HepG2 (cell line): ENCODE measurements around the gene ANO10. TPM values are rescaled to one million over a fixed set of nuclear protein-coding genes. Genes with fewer than 3 reads are reported as not detected.

Source experiments
- ATAC-seq: fragments of 200-7000 bp; cut with Tn5 transposase; 3 replicates; pipeline ENCODE4 v1.9.1; 2020; ENCODE audit warnings: mild to moderate bottlenecking, moderate library complexity
- BruUV-seq: library from RNA; stranded (reverse); fragments of 400-500 nt; replicated peaks from 2 replicates; lab custom pipeline; 2021; lab: Mats Ljungman, UMichigan
- CTCF ChIA-PET: fragments of 300-600 bp; formaldehyde crosslinking; extraction: SDS; loops from one replicate; lab custom pipeline; 2021; ENCODE audit warnings: low total read pairs, inconsistent platforms, low intra/inter-chr PET ratio; lab: Yijun Ruan, JAX
- POLR2A ChIA-PET: fragments of 350-600 bp; sonication (Branson Sonifier 250); formaldehyde crosslinking; loops from one replicate; lab custom pipeline; 2020; ENCODE audit warnings: antibody characterized with exemption, inconsistent platforms; lab: Yijun Ruan, JAX
- DNase-seq: peaks from one replicate; pipeline ENCODE4 v3.0.0-alpha.2; 2015; ENCODE audit warnings: low spot score
- FAIRE-seq: peaks from 3 replicates; lab custom pipeline; 2011; peaks lifted over from hg19 to GRCh38; lab: Jason Lieb, UNC
- H2AFZ ChIP-seq: one replicate; pipeline ENCODE4 v1.6.1; 2011; ENCODE audit warnings: low read length, inconsistent platforms
- H3K27ac ChIP-seq: fragments of 300-600 bp; 3 replicates; pipeline ENCODE4 v1.8.0; 2011; ENCODE audit warnings: mixed run types, mild to moderate bottlenecking, mixed read lengths, low read length, inconsistent platforms; ENCODE audit not compliant: insufficient read depth; ENCODE audit errors: extremely low read length
- H3K27me3 ChIP-seq, 2 experiments: fragments of 200-600 bp in 1 of 2; 2 replicates in 1 of 2; 3 replicates in 1 of 2; pipeline versions ENCODE4 v1.6.0 to v1.8.0; 2011; ENCODE audit warnings: low read length in 2 of 2, mild to moderate bottlenecking in 2 of 2, moderate library complexity in 2 of 2, inconsistent platforms in 1 of 2; ENCODE audit not compliant: insufficient read depth in 2 of 2, control insufficient read depth in 1 of 2
- H3K36me3 ChIP-seq, 2 experiments: fragments of 200-600 bp in 1 of 2; replicated peaks in 1 of 2; 2 replicates in 1 of 2; 3 replicates in 1 of 2; pipeline versions ENCODE4 v1.5.1 to v1.8.0; 2011; ENCODE audit warnings: low read length in 2 of 2, inconsistent platforms in 1 of 2; ENCODE audit not compliant: insufficient read depth in 2 of 2, control insufficient read depth in 1 of 2
- H3K4me1 ChIP-seq: 2 replicates; pipeline ENCODE4 v1.5.1; 2012; ENCODE audit warnings: low read length, inconsistent platforms; ENCODE audit not compliant: insufficient read depth
- H3K4me2 ChIP-seq: 2 replicates; pipeline ENCODE4 v1.6.0; 2011; ENCODE audit warnings: low read depth, low read length, inconsistent platforms
- H3K4me3 ChIP-seq, 3 experiments: fragments of 200-600 bp in 1 of 3; sonication (generic), shearing (Covaris generic) in 1 of 3; replicated peaks in 1 of 3; 2 replicates each; pipeline ENCODE4 v1.5.1; 2011 to 2016; ENCODE audit warnings: low read length in 3 of 3, inconsistent platforms in 2 of 3, low read depth in 2 of 3, mild to moderate bottlenecking in 2 of 3, control low read depth in 1 of 3, mixed read lengths in 1 of 3; ENCODE audit not compliant: insufficient read depth in 1 of 3
- H3K79me2 ChIP-seq: one replicate; pipeline ENCODE4 v1.6.1; 2011; ENCODE audit warnings: low read length, inconsistent platforms; ENCODE audit not compliant: insufficient read depth
- H3K9ac ChIP-seq: 2 replicates; pipeline ENCODE4 v1.6.0; 2011; ENCODE audit warnings: mild to moderate bottlenecking, low read depth, low read length, inconsistent platforms; ENCODE audit not compliant: insufficient read depth
- H3K9me3 ChIP-seq: 2 replicates; pipeline ENCODE4 v1.5.1; 2012; ENCODE audit warnings: mild to moderate bottlenecking, low read length
- H4K20me1 ChIP-seq: 2 replicates; pipeline ENCODE4 v1.6.0; 2011; ENCODE audit warnings: inconsistent platforms, mild to moderate bottlenecking, low read length, moderate library complexity; ENCODE audit not compliant: insufficient read depth
- ATF1 ChIP-seq: IDR thresholded peaks from 2 replicates; pipeline ENCODE4 v1.6.1; 2016; ENCODE audit warnings: mild to moderate bottlenecking, control low read depth
- CHD4 ChIP-seq: fragments of 200-600 bp; sonication (generic); IDR thresholded peaks from 2 replicates; pipeline ENCODE4 v1.7.0; 2017; ENCODE audit warnings: mild to moderate bottlenecking, low read length, borderline replicate concordance
- CSRNP2 ChIP-seq: sonication (generic); formaldehyde crosslinking; conservative IDR thresholded peaks from 2 replicates; pipeline ENCODE4 v1.8.0; 2022; ENCODE audit warnings: low read depth, missing genetic modification reagents
- KAT8 ChIP-seq: IDR thresholded peaks from 2 replicates; pipeline ENCODE4 v1.6.1; 2016; ENCODE audit warnings: missing genetic modification reagents, missing compliant biosample characterization
- KMT2A ChIP-seq: sonication (generic); formaldehyde crosslinking; IDR thresholded peaks from 2 replicates; pipeline ENCODE4 v1.4.0; 2020; ENCODE audit warnings: missing genetic modification reagents
- PLSCR1 ChIP-seq: sonication (generic); formaldehyde crosslinking; IDR thresholded peaks from 2 replicates; pipeline ENCODE4 v1.5.0; 2020; ENCODE audit warnings: missing genetic modification reagents, mild to moderate bottlenecking, borderline replicate concordance
- ZFAT ChIP-seq: sonication (generic); formaldehyde crosslinking; conservative IDR thresholded peaks from 2 replicates; pipeline ENCODE4 v1.8.1; 2023; ENCODE audit warnings: missing genetic modification reagents, inconsistent platforms
- ZNF136 ChIP-seq: sonication (generic); formaldehyde crosslinking; IDR thresholded peaks from 2 replicates; pipeline ENCODE4 v1.8.1; 2022; ENCODE audit warnings: low read depth, mild to moderate bottlenecking, moderate library complexity, missing genetic modification reagents
- ZNF17 ChIP-seq: sonication (generic); formaldehyde crosslinking; IDR thresholded peaks from 2 replicates; pipeline ENCODE4 v1.5.0; 2020; ENCODE audit warnings: mild to moderate bottlenecking, missing genetic modification reagents
- ZNF264 ChIP-seq: sonication (generic); formaldehyde crosslinking; IDR thresholded peaks from 2 replicates; pipeline ENCODE4 v1.4.0; 2020; ENCODE audit warnings: missing genetic modification reagents
- ZNF430 ChIP-seq: sonication (generic); formaldehyde crosslinking; IDR thresholded peaks from 2 replicates; pipeline ENCODE4 v1.9.0; 2021; ENCODE audit warnings: mild to moderate bottlenecking, missing genetic modification reagents
- ZNF556 ChIP-seq: sonication (generic); formaldehyde crosslinking; IDR thresholded peaks from 2 replicates; pipeline ENCODE4 v1.4.0; 2020; ENCODE audit warnings: mild to moderate bottlenecking, missing genetic modification reagents, borderline replicate concordance
- WGBS: methylation state at CpG from one replicate; pipeline ENCODE4 v1.1.6; 2017; ENCODE audit warnings: low lambda C conversion rate; 5-methylcytosine and 5-hydroxymethylcytosine counted together
- in situ Hi-C: cut with HindIII; loops from 2 replicates; pipeline ENCODE4 v1.10.0; 2017; ENCODE audit warnings: low pct_unique_long_range_greater_than_20kb; ENCODE audit not compliant: extremely low pct_ligation_motif_present
- intact Hi-C: fragments of 100-400 bp; cut with micrococcal nuclease; formaldehyde crosslinking; loops from one replicate; pipeline ENCODE4 v1.10.0; 2022; ENCODE audit not compliant: unreplicated experiment
- polyA plus RNA-seq, 8 experiments: library from polyadenylated mRNA; depleted of rRNA in 3 of 8; stranded (reverse) in 7 of 8; unstranded in 1 of 8; fragments of >200 nt; fragmentation: Illumina TruSeq in 4 of 8; extraction: Trizol in 4 of 8; gene quantifications; 2 replicates each; pipeline versions ENCODE4 v1.2.1 to v1.2.3, GENCODE V29; 2011 to 2016; ENCODE audit warnings: low read depth in 4 of 8, missing spikeins in 1 of 8, mixed read lengths in 1 of 8; ENCODE audit not compliant: insufficient read depth in 1 of 8
- total RNA-seq, 5 experiments: library from RNA; depleted of rRNA; stranded (reverse); fragments of >200 nt; fragmentation: Illumina TruSeq; extraction: Trizol; gene quantifications; 2 replicates each; pipeline ENCODE4 v1.2.3, GENCODE V29; 2016; ENCODE audit warnings: low read depth in 1 of 5
- TF ChIP-seq, protein P1 (sequence below): sonication (generic); formaldehyde crosslinking; IDR thresholded peaks from 2 replicates; pipeline ENCODE4 v1.9.0; 2021; ENCODE audit warnings: mild to moderate bottlenecking, missing genetic modification reagents
- TF ChIP-seq, protein P2 (sequence below): sonication (generic); formaldehyde crosslinking; IDR thresholded peaks from 2 replicates; pipeline ENCODE4 v1.4.0; 2020; ENCODE audit warnings: missing genetic modification reagents

ANO10 gene
- total and polyA plus RNA-seq, 2 of the 13 experiments (the other 11 are each of a cell fraction or from before 2014, with no cell fraction given): 10.4 to 13.1 TPM

DNA sequence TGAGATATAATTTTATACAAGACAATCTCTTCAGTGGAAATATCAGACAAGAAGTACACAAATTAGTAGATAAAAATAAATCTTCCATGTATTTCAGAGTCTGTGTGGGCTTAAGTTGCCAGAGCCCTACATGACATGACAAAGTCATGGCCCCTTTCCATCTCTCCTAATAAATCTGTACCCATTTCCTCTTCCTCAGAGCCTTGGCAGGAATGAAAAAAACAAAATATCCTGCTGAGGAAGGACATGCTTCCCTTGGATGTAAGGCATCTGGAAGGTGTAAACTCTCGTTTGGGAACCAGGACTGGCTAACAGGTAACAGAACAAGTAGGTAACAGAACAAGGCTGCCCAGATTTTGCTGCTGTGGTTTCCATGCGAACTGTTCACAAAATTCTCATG is 187.4 kb downstream of the ANO10 start (continued):
- TF ChIP-seq, protein P1, sequence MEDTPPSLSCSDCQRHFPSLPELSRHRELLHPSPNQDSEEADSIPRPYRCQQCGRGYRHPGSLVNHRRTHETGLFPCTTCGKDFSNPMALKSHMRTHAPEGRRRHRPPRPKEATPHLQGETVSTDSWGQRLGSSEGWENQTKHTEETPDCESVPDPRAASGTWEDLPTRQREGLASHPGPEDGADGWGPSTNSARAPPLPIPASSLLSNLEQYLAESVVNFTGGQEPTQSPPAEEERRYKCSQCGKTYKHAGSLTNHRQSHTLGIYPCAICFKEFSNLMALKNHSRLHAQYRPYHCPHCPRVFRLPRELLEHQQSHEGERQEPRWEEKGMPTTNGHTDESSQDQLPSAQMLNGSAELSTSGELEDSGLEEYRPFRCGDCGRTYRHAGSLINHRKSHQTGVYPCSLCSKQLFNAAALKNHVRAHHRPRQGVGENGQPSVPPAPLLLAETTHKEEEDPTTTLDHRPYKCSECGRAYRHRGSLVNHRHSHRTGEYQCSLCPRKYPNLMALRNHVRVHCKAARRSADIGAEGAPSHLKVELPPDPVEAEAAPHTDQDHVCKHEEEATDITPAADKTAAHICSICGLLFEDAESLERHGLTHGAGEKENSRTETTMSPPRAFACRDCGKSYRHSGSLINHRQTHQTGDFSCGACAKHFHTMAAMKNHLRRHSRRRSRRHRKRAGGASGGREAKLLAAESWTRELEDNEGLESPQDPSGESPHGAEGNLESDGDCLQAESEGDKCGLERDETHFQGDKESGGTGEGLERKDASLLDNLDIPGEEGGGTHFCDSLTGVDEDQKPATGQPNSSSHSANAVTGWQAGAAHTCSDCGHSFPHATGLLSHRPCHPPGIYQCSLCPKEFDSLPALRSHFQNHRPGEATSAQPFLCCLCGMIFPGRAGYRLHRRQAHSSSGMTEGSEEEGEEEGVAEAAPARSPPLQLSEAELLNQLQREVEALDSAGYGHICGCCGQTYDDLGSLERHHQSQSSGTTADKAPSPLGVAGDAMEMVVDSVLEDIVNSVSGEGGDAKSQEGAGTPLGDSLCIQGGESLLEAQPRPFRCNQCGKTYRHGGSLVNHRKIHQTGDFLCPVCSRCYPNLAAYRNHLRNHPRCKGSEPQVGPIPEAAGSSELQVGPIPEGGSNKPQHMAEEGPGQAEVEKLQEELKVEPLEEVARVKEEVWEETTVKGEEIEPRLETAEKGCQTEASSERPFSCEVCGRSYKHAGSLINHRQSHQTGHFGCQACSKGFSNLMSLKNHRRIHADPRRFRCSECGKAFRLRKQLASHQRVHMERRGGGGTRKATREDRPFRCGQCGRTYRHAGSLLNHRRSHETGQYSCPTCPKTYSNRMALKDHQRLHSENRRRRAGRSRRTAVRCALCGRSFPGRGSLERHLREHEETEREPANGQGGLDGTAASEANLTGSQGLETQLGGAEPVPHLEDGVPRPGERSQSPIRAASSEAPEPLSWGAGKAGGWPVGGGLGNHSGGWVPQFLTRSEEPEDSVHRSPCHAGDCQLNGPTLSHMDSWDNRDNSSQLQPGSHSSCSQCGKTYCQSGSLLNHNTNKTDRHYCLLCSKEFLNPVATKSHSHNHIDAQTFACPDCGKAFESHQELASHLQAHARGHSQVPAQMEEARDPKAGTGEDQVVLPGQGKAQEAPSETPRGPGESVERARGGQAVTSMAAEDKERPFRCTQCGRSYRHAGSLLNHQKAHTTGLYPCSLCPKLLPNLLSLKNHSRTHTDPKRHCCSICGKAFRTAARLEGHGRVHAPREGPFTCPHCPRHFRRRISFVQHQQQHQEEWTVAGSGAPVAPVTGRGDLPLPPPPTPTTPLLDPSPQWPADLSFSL (CRISPR knock-in tag): no peak
- TF ChIP-seq ZNF556 (CRISPR knock-in tag) (no peak), PLSCR1 (CRISPR knock-in tag) (no peak), ZNF430 (CRISPR knock-in tag) (no peak)

DNA sequence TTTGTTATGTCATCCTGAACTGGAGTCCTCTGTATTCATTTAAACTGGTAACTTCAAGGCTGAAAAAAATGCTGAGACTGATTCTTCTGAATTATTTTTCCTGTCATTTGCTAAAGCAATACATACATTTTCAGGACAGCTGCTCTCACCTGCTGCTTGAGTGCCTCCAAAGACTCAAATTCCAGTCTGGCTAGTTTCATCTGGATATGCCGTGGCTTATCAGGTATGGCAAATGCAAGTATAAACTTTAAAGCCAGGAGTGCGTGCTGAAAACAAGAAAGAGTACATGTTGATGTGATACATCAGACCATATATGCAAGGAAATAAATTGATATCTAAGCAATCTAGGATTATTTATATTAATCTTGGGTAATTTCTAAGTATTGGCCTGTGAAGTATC is 189.3 kb downstream of the ANO10 start:
- Histone ChIP-seq H3K36me3 (no peaks in the 10 kb centered on the region), H3K4me3 (no peak overlapping the region), H3K9me3 (no peaks in the 10 kb centered on the region), H3K79me2 (no peaks in the 10 kb centered on the region), H4K20me1 (no peaks in the 10 kb centered on the region), H2AFZ (no peak overlapping the region), H3K4me2 (no peak overlapping the region), H3K4me1 (no peaks in the 10 kb centered on the region), H3K27me3 (no peaks in the 10 kb centered on the region), H3K27ac (no peak overlapping the region), H3K9ac (no peak overlapping the region)
- no TSS peak for BruUV-seq
- FAIRE-seq: no peak
- in situ Hi-C loops: no loop called here
- POLR2A ChIA-PET: no interaction called here
- intact Hi-C loops: no loop called here
- DNase-seq: no peak
- CTCF ChIA-PET: no interaction called here
- no peak for ATAC-seq
- WGBS: 100% methylated on average over 2 of the region's 2 CpGs
- TF ChIP-seq, protein P2, sequence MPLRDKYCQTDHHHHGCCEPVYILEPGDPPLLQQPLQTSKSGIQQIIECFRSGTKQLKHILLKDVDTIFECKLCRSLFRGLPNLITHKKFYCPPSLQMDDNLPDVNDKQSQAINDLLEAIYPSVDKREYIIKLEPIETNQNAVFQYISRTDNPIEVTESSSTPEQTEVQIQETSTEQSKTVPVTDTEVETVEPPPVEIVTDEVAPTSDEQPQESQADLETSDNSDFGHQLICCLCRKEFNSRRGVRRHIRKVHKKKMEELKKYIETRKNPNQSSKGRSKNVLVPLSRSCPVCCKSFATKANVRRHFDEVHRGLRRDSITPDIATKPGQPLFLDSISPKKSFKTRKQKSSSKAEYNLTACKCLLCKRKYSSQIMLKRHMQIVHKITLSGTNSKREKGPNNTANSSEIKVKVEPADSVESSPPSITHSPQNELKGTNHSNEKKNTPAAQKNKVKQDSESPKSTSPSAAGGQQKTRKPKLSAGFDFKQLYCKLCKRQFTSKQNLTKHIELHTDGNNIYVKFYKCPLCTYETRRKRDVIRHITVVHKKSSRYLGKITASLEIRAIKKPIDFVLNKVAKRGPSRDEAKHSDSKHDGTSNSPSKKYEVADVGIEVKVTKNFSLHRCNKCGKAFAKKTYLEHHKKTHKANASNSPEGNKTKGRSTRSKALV (CRISPR knock-in tag): no peak
- TF ChIP-seq KMT2A (CRISPR knock-in tag) (no peak), ATF1 (CRISPR knock-in tag) (no peak), ZNF17 (CRISPR knock-in tag) (no peak), CSRNP2 (no peak), ZNF264 (CRISPR knock-in tag) (no peak), ZFAT (CRISPR knock-in tag) (no peak), KAT8 (no peak), CHD4 (no peak), ZNF136 (CRISPR knock-in tag) (no peak)
